ENCODE data around the gene TEX44. TPM values are rescaled to one million over a fixed set of nuclear protein-coding genes. Genes with fewer than 3 reads are reported as not detected.

TEX44 gene
- total RNA-seq, 4 donors from 2014 or later, result not detected

GRCh38 chr2:231605607-231606091, 13.0 kb downstream of the TEX44 start:
- H3K4me1 ChIP-seq, result peaks cover 6 to 21% of the 10 kb centered on the region in 2 donors

GRCh38 chr2:231606941-231607340, 14.3 kb downstream of the TEX44 start:
- Histone ChIP-seq H3K36me3 (no peaks in the 10 kb centered on the region), H3K9me3 (no peaks in the 10 kb centered on the region), H3K27ac (peak overlapping the region in 1 of 2 donors; percentile 99), H3K4me1 (peaks cover 9 to 24% of the 10 kb centered on the region in 2 donors), H3K27me3 (no peaks in the 10 kb centered on the region), H3K4me3 (no peak overlapping the region)
- DNase-seq, result no peak
- intact Hi-C loops (cut with DNase I; ENCODE audit: low total_unique reads), result no loop called here
- no peak for TF ChIP-seq POLR2A (IDR thresholded peaks at IDR 0.05)
- TF ChIP-seq CTCF (IDR thresholded peaks at IDR 0.05), result no peak

More at GRCh38 chr2:231605607-231606091, 13.0 kb downstream of the TEX44 start:
- Histone ChIP-seq H3K36me3 (no peaks in the 10 kb centered on the region), H3K27ac (peak overlapping the region; percentile 99 to 100), H3K27me3 (no peaks in the 10 kb centered on the region), H3K4me3 (no peak overlapping the region), H3K9me3 (no peaks in the 10 kb centered on the region)
- no peak for DNase-seq
- TF ChIP-seq POLR2A (IDR thresholded peaks at IDR 0.05), result no peak
- no peak for TF ChIP-seq CTCF (IDR thresholded peaks at IDR 0.05)
- intact Hi-C loops (cut with DNase I; ENCODE audit: low total_unique reads), result no loop called here

DNA sequence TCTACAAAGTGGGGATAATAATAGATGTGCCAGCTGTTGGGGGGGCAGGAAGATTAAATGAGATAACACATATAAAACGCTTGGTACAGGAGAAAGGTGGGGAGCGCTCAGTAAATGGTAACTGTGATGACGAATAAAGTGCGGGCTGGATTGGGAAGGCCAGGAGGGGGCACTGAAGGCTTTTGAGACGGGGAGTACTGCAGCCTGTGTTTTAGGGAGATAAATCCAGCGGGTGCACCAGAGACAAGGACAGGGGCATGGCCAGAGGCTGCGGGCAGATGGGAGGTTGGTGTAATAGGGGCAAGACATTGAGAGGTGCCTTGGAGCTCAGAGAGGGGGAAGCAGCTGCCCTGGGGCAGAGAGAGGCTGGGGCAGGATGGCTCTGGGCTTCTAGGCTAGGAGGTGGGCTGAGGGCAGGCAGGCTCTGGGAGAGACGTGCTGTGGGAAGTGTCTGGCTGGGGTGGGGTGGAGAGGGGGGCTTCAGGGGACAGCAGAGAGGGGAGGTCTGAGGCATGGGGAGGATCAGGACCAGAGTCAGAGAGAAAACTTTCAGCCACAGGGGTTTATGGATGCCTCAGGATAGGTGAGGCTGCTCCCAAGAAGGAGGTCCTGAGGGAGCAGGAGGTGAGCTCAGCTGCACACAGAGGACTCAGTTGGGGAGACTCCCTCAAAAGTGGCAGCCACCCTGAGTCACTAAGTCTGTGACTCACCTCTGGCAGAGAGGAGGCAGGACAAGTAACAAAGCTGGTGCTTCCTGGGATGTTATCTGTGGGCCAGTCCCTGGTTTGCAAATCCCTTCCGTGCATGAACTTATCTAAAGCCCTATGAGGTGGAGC, 18.8 kb downstream of the TEX44 start:
- intact Hi-C loops (cut with DNase I; ENCODE audit: low total_unique reads), result loop anchor here (2.0 kb wide), 2 partner anchors 63 to 99 kb away; no protein-coding TSS in a partner anchor
- H3K9me3 ChIP-seq, result no peaks in the 10 kb centered on the region
- no peaks in the 10 kb centered on the region for H3K36me3 ChIP-seq
- H3K4me3 ChIP-seq, result no peak overlapping the region
- TF ChIP-seq POLR2A (IDR thresholded peaks at IDR 0.05), result no peak
- TF ChIP-seq CTCF (IDR thresholded peaks at IDR 0.05), result peak; percentile 31 to 49 (median 36)
- no peaks in the 10 kb centered on the region for H3K27me3 ChIP-seq
- peak overlapping the region; percentile 99 to 100 for H3K27ac ChIP-seq
- peaks cover 8 to 21% of the 10 kb centered on the region in 2 donors for H3K4me1 ChIP-seq
- DNase-seq, result peak in 1 of 2 donors; percentile 62

DNA sequence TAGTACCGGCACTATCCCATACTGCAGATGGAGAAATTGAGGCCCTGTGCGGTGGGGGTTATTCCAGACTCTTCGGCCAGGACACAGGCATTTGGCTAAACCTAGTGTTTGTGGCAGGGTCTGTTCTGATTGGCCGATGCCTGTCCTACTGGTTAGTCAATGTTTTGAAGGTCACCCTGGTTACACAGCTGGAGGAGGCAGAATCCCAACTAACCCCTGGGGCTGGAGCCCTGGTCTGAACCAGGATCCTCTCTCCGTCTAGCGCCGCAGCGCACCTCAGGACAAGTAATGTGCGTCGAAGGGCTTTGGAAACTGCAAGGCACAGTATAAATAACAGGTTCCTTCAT, 19.4 kb downstream of the TEX44 start:
- H3K4me1 ChIP-seq, result peaks cover 8 to 21% of the 10 kb centered on the region in 2 donors
- no peak for TF ChIP-seq POLR2A (IDR thresholded peaks at IDR 0.05)
- intact Hi-C loops (cut with DNase I; ENCODE audit: low total_unique reads), result loop anchor here (2.0 kb wide), 2 partner anchors 63 to 99 kb away; no protein-coding TSS in a partner anchor
- no peaks in the 10 kb centered on the region for H3K9me3 ChIP-seq
- no peaks in the 10 kb centered on the region for H3K27me3 ChIP-seq
- no peak overlapping the region for H3K4me3 ChIP-seq
- peak; percentile 68 to 71 for DNase-seq
- no peaks in the 10 kb centered on the region for H3K36me3 ChIP-seq
- H3K27ac ChIP-seq, result peak overlapping the region; percentile 99 to 100

DNA sequence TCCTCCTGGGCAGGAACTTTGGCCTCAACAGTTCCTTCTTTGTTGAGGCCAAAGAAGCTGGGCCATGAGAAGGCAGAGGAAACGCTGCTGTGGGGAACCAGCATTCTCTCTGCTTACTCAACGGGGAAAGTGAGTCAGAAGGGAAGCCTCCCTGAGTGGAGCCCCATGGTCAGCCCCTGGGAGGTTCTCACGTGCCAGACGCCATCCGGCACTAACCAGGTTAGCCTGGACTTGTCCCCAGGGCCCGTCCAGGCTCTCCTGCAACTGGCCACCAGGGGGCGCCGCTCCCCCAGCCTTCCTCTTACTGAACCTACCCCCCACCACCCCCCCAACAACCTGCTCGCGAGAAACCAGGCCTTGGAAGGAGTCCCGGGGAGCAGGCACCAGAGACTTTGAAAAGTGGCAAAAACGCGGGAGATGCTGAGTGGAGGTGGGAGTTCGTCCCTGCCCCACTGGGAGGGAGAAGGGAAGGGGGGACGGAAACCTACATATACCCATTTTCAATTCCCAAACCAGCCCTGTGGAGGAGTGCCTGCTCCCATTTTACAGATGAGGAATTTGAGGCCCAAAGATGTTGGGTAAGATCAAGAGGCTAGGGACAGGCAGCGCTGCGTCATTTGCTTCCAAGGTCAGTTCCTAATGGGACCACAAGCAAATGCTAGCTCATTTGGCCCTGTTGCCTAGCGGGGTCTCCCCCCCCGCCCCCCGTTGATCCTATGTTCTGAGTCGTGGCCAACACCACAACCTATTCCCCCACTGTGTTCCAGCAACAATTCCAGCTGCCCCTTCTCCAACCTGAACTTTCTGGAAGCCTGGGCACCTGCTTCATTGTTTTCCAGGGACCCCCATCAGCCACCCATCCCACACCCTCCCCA, 20.0 kb downstream of the TEX44 start:
- no peak overlapping the region for H3K4me3 ChIP-seq
- no peaks in the 10 kb centered on the region for H3K36me3 ChIP-seq
- H3K4me1 ChIP-seq, result peaks cover 8 to 21% of the 10 kb centered on the region in 2 donors
- intact Hi-C loops (cut with DNase I; ENCODE audit: low total_unique reads), result loop anchor here (2.0 kb wide), 2 partner anchors 62 to 98 kb away; no protein-coding TSS in a partner anchor
- peak overlapping the region; percentile 99 to 100 for H3K27ac ChIP-seq
- TF ChIP-seq CTCF (IDR thresholded peaks at IDR 0.05), result peak; percentile 93 to 99 (median 98)
- peak in 1 of 2 donors; percentile 34 for TF ChIP-seq POLR2A (IDR thresholded peaks at IDR 0.05)
- H3K27me3 ChIP-seq, result no peaks in the 10 kb centered on the region
- H3K9me3 ChIP-seq, result no peaks in the 10 kb centered on the region
- DNase-seq, result peak; percentile 95 to 96
